GM12878 (cell line): ENCODE measurements around the gene OR4D6. TPM values are rescaled to one million over a fixed set of nuclear protein-coding genes. Genes with fewer than 3 reads are reported as not detected.

Experiments
- CTCF ChIP-seq, 3 experiments: IDR thresholded peaks in 2 of 3; conservative IDR thresholded peaks in 1 of 3; 2 replicates each; pipeline ENCODE4 v1.5.1; 2011; ENCODE audit warnings: low read depth in 3 of 3, low read length in 3 of 3, mild to moderate bottlenecking in 3 of 3, control low read depth in 2 of 3, moderate library complexity in 2 of 3, inconsistent platforms in 1 of 3, mixed read lengths in 1 of 3; ENCODE audit not compliant: control insufficient read depth in 2 of 3, insufficient read depth in 1 of 3; ENCODE audit errors: extremely low read depth in 1 of 3
- GABPA ChIP-seq: IDR thresholded peaks from 2 replicates; pipeline ENCODE4 v1.6.1; 2014; ENCODE audit warnings: antibody characterized with exemption, low read depth, mild to moderate bottlenecking, inconsistent platforms
- IRF3 ChIP-seq: fragments of 450-650 bp; IDR thresholded peaks from 2 replicates; pipeline ENCODE4 v1.6.1; 2014; ENCODE audit warnings: mild to moderate bottlenecking
- SREBF1 ChIP-seq: IDR thresholded peaks from 2 replicates; pipeline ENCODE4 v1.6.1; 2012; ENCODE audit warnings: mild to moderate bottlenecking, low read length
- ZNF687 ChIP-seq: fragments of 450-650 bp; IDR thresholded peaks from 2 replicates; pipeline ENCODE4 v1.6.1; 2017; ENCODE audit warnings: mild to moderate bottlenecking, moderate library complexity
- ZZZ3 ChIP-seq: IDR thresholded peaks from 2 replicates; pipeline ENCODE4 v1.6.1; 2011; ENCODE audit warnings: low read depth; ENCODE audit not compliant: control insufficient read depth, insufficient read length
- polyA plus RNA-seq, 11 experiments: library from polyadenylated mRNA; depleted of rRNA in 4 of 11; unstranded in 6 of 11; stranded (reverse) in 5 of 11; fragments of >200 nt; fragmentation: Nextera tagmentation in 4 of 11; fragmentation: Illumina TruSeq in 1 of 11; extraction: Ambion mirVana in 4 of 11; extraction: Trizol in 1 of 11; gene quantifications; 1 replicate in 1 of 11; 2 replicates in 10 of 11; pipeline versions ENCODE4 v1.2.1 to v1.2.3, GENCODE V29; 2011 to 2016; ENCODE audit warnings: inconsistent platforms in 2 of 11, missing spikeins in 2 of 11, low read depth in 1 of 11
- total RNA-seq, 4 experiments: library from RNA; depleted of rRNA in 3 of 4; stranded (reverse); fragments of >200 nt in 3 of 4; fragmentation: Illumina TruSeq in 1 of 4; extraction: Trizol in 1 of 4; gene quantifications; 2 replicates each; pipeline versions ENCODE4 v1.2.1 to v1.2.3, GENCODE V29; 2013 to 2021

The OR4D6 gene
- total and polyA plus RNA-seq, 10 of the 15 experiments (the other 5 are each of a cell fraction or from before 2014, with no cell fraction given), result not detected

GRCh38 chr11:59429924-59430516, 26.7 kb upstream of the OR4D6 start (continued):
- TF ChIP-seq SREBF1, result no peak
- no peak for TF ChIP-seq ZNF687
- TF ChIP-seq CTCF (IDR thresholded peaks at IDR 0.05 in 2 of 3, conservative IDR thresholded peaks at IDR 0.05 in 1 of 3; ENCODE audit: control insufficient read depth in 2 of 3, extremely low read depth in 1 of 3, insufficient read depth in 1 of 3, low read depth in 3 of 3, low read length in 3 of 3), result peak; percentile 70 to 82 (median 78)
- TF ChIP-seq ZZZ3, result no peak
- no peak for TF ChIP-seq IRF3
- no peak for TF ChIP-seq GABPA
- TF ChIP-seq, all 136 proteins: peak for 8
